Measurements from ENCODE around the gene AGXT. TPM values are rescaled to one million over a fixed set of nuclear protein-coding genes. Genes with fewer than 3 reads are reported as not detected.

The AGXT gene
- total and polyA plus RNA-seq, 7 experiments from 2014 or later, result not detected

- Histone ChIP-seq H3K9me3 (ENCODE audit: control insufficient read depth in 2 of 3, low read length in 3 of 3) (no peaks in the 10 kb centered on the region), H3K4me1 (ENCODE audit: control insufficient read depth in 2 of 2, insufficient read depth in 2 of 2, low read length in 2 of 2) (no peaks in the 10 kb centered on the region), H3K27ac (ENCODE audit: low read depth, low read length) (no peak overlapping the region), H3K4me3 (ENCODE audit: low read length) (no peak overlapping the region), H3K27me3 (ENCODE audit: control insufficient read depth in 2 of 2, insufficient read depth in 2 of 2, low read length in 2 of 2) (no peaks in the 10 kb centered on the region), H3K36me3 (ENCODE audit: control insufficient read depth in 2 of 3, insufficient read depth in 3 of 3, low read length in 3 of 3) (no peaks in the 10 kb centered on the region)
- ChIA-PET POLR2A (interaction anchor here (0.7 kb wide), 1 partner anchor 18 kb away, joined by 5 read pairs; no protein-coding TSS in a partner anchor), CTCF (no interaction called here)
- ATAC-seq (no peak), DNase-seq (no peak)
- no peaks in the 10 kb centered on the region for H3K9me3 Mint-ChIP-seq
- intact Hi-C loops (cut with micrococcal nuclease), result no loop called here
- H3K4me1 Mint-ChIP-seq, result peaks cover 0 to 3% (median 0%) of the 10 kb centered on the region in 7 donors
- H3K27ac Mint-ChIP-seq, result no peak overlapping the region
- H3K27me3 Mint-ChIP-seq, result peaks cover 0 to 23% (median 5%) of the 10 kb centered on the region in 5 donors
- H3K36me3 Mint-ChIP-seq, result no peaks in the 10 kb centered on the region
- H3K4me3 Mint-ChIP-seq, result no peak overlapping the region
These were observed 3.2 kb upstream of the AGXT start for GRCh38 chr2:240865391-240865790.

GRCh38 chr2:240869109-240869955, 708 bp downstream of the AGXT start:
- Histone ChIP-seq H3K27ac (ENCODE audit: low read depth, low read length) (no peak overlapping the region), H3K4me3 (ENCODE audit: low read length) (no peak overlapping the region), H3K27me3 (ENCODE audit: control insufficient read depth in 2 of 2, insufficient read depth in 2 of 2, low read length in 2 of 2) (no peaks in the 10 kb centered on the region), H3K36me3 (ENCODE audit: control insufficient read depth in 2 of 3, insufficient read depth in 3 of 3, low read length in 3 of 3) (no peaks in the 10 kb centered on the region), H3K9me3 (ENCODE audit: control insufficient read depth in 2 of 3, low read length in 3 of 3) (no peaks in the 10 kb centered on the region), H3K4me1 (ENCODE audit: control insufficient read depth in 2 of 2, insufficient read depth in 2 of 2, low read length in 2 of 2) (no peaks in the 10 kb centered on the region)
- Mint-ChIP-seq H3K9me3 (no peaks in the 10 kb centered on the region), H3K4me1 (peaks cover 0 to 3% (median 0%) of the 10 kb centered on the region in 7 donors), H3K27me3 (peaks cover 0 to 9% (median 5%) of the 10 kb centered on the region in 5 donors), H3K4me3 (no peak overlapping the region), H3K36me3 (no peaks in the 10 kb centered on the region), H3K27ac (no peak overlapping the region)
- DNase-seq (no peak), ATAC-seq (no peak)
- CTCF ChIA-PET, result no interaction called here
- POLR2A ChIA-PET, result no interaction called here
- intact Hi-C loops (cut with micrococcal nuclease), result no loop called here

- Histone ChIP-seq H3K4me3 (ENCODE audit: low read length) (no peak overlapping the region), H3K9me3 (ENCODE audit: control insufficient read depth in 2 of 3, low read length in 3 of 3) (no peaks in the 10 kb centered on the region), H3K4me1 (ENCODE audit: control insufficient read depth in 2 of 2, insufficient read depth in 2 of 2, low read length in 2 of 2) (no peaks in the 10 kb centered on the region), H3K27me3 (ENCODE audit: control insufficient read depth in 2 of 2, insufficient read depth in 2 of 2, low read length in 2 of 2) (no peaks in the 10 kb centered on the region), H3K27ac (ENCODE audit: low read depth, low read length) (no peak overlapping the region), H3K36me3 (ENCODE audit: control insufficient read depth in 2 of 3, insufficient read depth in 3 of 3, low read length in 3 of 3) (no peaks in the 10 kb centered on the region)
- POLR2A ChIA-PET, result no interaction called here
- Mint-ChIP-seq H3K36me3 (no peaks in the 10 kb centered on the region), H3K27me3 (peaks cover 0 to 9% (median 4%) of the 10 kb centered on the region in 5 donors), H3K9me3 (no peaks in the 10 kb centered on the region), H3K4me1 (peaks cover 0 to 3% (median 0%) of the 10 kb centered on the region in 7 donors), H3K4me3 (no peak overlapping the region), H3K27ac (no peak overlapping the region)
- intact Hi-C loops (cut with micrococcal nuclease), result no loop called here
- no peak for ATAC-seq
- no peak for DNase-seq
- CTCF ChIA-PET, result no interaction called here
These were observed 1.6 kb downstream of the AGXT start for GRCh38 chr2:240869956-240870875.

GRCh38 chr2:240871071-240871958, 2.7 kb downstream of the AGXT start:
- CTCF ChIA-PET, result no interaction called here
- H3K27me3 ChIP-seq (ENCODE audit: control insufficient read depth in 2 of 2, insufficient read depth in 2 of 2, low read length in 2 of 2), result no peaks in the 10 kb centered on the region
- Mint-ChIP-seq H3K4me3 (no peak overlapping the region), H3K27me3 (peaks cover 0 to 5% (median 4%) of the 10 kb centered on the region in 5 donors), H3K4me1 (no peaks in the 10 kb centered on the region), H3K36me3 (no peaks in the 10 kb centered on the region), H3K27ac (no peak overlapping the region), H3K9me3 (no peaks in the 10 kb centered on the region)
- DNase-seq (no peak), ATAC-seq (no peak)
- no peaks in the 10 kb centered on the region for H3K36me3 ChIP-seq (ENCODE audit: control insufficient read depth in 2 of 3, insufficient read depth in 3 of 3, low read length in 3 of 3)
- H3K4me3 ChIP-seq (ENCODE audit: low read length), result no peak overlapping the region
- intact Hi-C loops (cut with micrococcal nuclease), result no loop called here
- POLR2A ChIA-PET, result no interaction called here
- no peak overlapping the region for H3K27ac ChIP-seq (ENCODE audit: low read depth, low read length)
- no peaks in the 10 kb centered on the region for H3K4me1 ChIP-seq (ENCODE audit: control insufficient read depth in 2 of 2, insufficient read depth in 2 of 2, low read length in 2 of 2)
- H3K9me3 ChIP-seq (ENCODE audit: control insufficient read depth in 2 of 3, low read length in 3 of 3), result no peaks in the 10 kb centered on the region

- Mint-ChIP-seq H3K4me3 (no peak overlapping the region), H3K27me3 (peaks cover 0 to 5% (median 0%) of the 10 kb centered on the region in 5 donors), H3K27ac (no peak overlapping the region), H3K9me3 (no peaks in the 10 kb centered on the region), H3K36me3 (no peaks in the 10 kb centered on the region), H3K4me1 (no peaks in the 10 kb centered on the region)
- no peaks in the 10 kb centered on the region for H3K4me1 ChIP-seq (ENCODE audit: control insufficient read depth in 2 of 2, insufficient read depth in 2 of 2, low read length in 2 of 2)
- H3K4me3 ChIP-seq (ENCODE audit: low read length), result no peak overlapping the region
- no peak overlapping the region for H3K27ac ChIP-seq (ENCODE audit: low read depth, low read length)
- H3K9me3 ChIP-seq (ENCODE audit: control insufficient read depth in 2 of 3, low read length in 3 of 3), result no peaks in the 10 kb centered on the region
- no peak for DNase-seq
- POLR2A ChIA-PET, result no interaction called here
- no peaks in the 10 kb centered on the region for H3K27me3 ChIP-seq (ENCODE audit: control insufficient read depth in 2 of 2, insufficient read depth in 2 of 2, low read length in 2 of 2)
- no peak for ATAC-seq
- CTCF ChIA-PET, result no interaction called here
- no peaks in the 10 kb centered on the region for H3K36me3 ChIP-seq (ENCODE audit: control insufficient read depth in 2 of 3, insufficient read depth in 3 of 3, low read length in 3 of 3)
- intact Hi-C loops (cut with micrococcal nuclease), result no loop called here
These were observed 3.9 kb downstream of the AGXT start for GRCh38 chr2:240872317-240873097.
